Peyer's patch (tissue), 4 donors: ENCODE results near the gene GRN. TPM values are rescaled to one million over a fixed set of nuclear protein-coding genes. Genes with fewer than 3 reads are reported as not detected.

Experiments used
- DNase-seq, 3 donors: peaks; one replicate each; pipeline ENCODE4 v3.0.0-alpha.2; 2017 to 2019
- H3K27ac ChIP-seq, 4 donors: fragments of 200-600 bp; sonication (generic); one replicate each; pipeline ENCODE4 v1.5.1; 2016 to 2019
- H3K27me3 ChIP-seq, 2 donors: fragments of 200-600 bp; sonication (generic); one replicate each; pipeline ENCODE4 v1.5.1; 2019
- H3K36me3 ChIP-seq, 3 donors: fragments of 200-600 bp; sonication (generic); one replicate each; pipeline ENCODE4 v1.5.1; 2016 to 2019
- H3K4me1 ChIP-seq, 4 donors: fragments of 200-600 bp; sonication (generic); one replicate each; pipeline ENCODE4 v1.5.1; 2016 to 2019
- H3K4me3 ChIP-seq, 4 donors: fragments of 200-600 bp; sonication (generic); 1 replicate in 3 of 4; 2 replicates in 1 of 4; pipeline ENCODE4 v1.5.1; 2016 to 2019; ENCODE audit warnings: mild to moderate bottlenecking in 1 of 4
- H3K9me3 ChIP-seq, 4 donors: fragments of 200-600 bp; sonication (generic); one replicate each; pipeline ENCODE4 v1.5.1; 2016 to 2019; ENCODE audit warnings: mild to moderate bottlenecking in 1 of 4
- CTCF ChIP-seq, 6 experiments: fragments of 450-650 bp in 4 of 6; fragments of 200-600 bp in 2 of 6; sonication (generic) in 1 of 6; IDR thresholded peaks; one replicate each; pipeline ENCODE4 v1.5.1; 2017 to 2019; ENCODE audit warnings: antibody characterized with exemption in 6 of 6, mild to moderate bottlenecking in 3 of 6, moderate library complexity in 1 of 6
- POLR2A ChIP-seq, 2 donors: fragments of 450-650 bp; IDR thresholded peaks; one replicate each; pipeline ENCODE4 v1.5.1; 2017; ENCODE audit warnings: antibody characterized with exemption in 2 of 2, mild to moderate bottlenecking in 2 of 2, moderate library complexity in 2 of 2
- total RNA-seq, 4 donors: library from RNA; depleted of rRNA; stranded (reverse); fragments of >200 nt; gene quantifications; one replicate each; pipeline ENCODE4 v1.1.0, GENCODE V29; 2016

The GRN gene
- total RNA-seq, 4 donors from 2014 or later, result 145 to 678 (median 492) TPM

GRCh38 chr17:44355642-44356099 lies 10.6 kb downstream of the GRN start:
- no peaks in the 10 kb centered on the region for H3K9me3 ChIP-seq
- H3K4me1 ChIP-seq, result peaks cover 0 to 4% (median 0%) of the 10 kb centered on the region in 4 donors
- H3K36me3 ChIP-seq, result peaks cover 0 to 26% (median 0%) of the 10 kb centered on the region in 3 donors
- no peak overlapping the region for H3K4me3 ChIP-seq
- H3K27me3 ChIP-seq, result no peaks in the 10 kb centered on the region
- no peak for DNase-seq
- TF ChIP-seq CTCF (IDR thresholded peaks at IDR 0.05) (no peak), POLR2A (IDR thresholded peaks at IDR 0.05) (no peak)
- no peak overlapping the region for H3K27ac ChIP-seq

- Histone ChIP-seq H3K9me3 (no peaks in the 10 kb centered on the region), H3K36me3 (peaks cover 0 to 20% (median 0%) of the 10 kb centered on the region in 3 donors), H3K27me3 (no peaks in the 10 kb centered on the region), H3K4me1 (peaks cover 0 to 4% (median 0%) of the 10 kb centered on the region in 4 donors), H3K4me3 (no peak overlapping the region), H3K27ac (no peak overlapping the region)
- DNase-seq, result no peak
- no peak for TF ChIP-seq CTCF (IDR thresholded peaks at IDR 0.05)
- no peak for TF ChIP-seq POLR2A (IDR thresholded peaks at IDR 0.05)
These were observed 11.1 kb downstream of the GRN start for GRCh38 chr17:44356241-44356640.

- Histone ChIP-seq H3K4me3 (no peak overlapping the region), H3K27me3 (peaks cover 0 to 8% of the 10 kb centered on the region in 2 donors), H3K36me3 (peaks cover 0 to 2% (median 0%) of the 10 kb centered on the region in 3 donors), H3K9me3 (no peaks in the 10 kb centered on the region), H3K4me1 (peaks cover 0 to 9% (median 7%) of the 10 kb centered on the region in 4 donors), H3K27ac (no peak overlapping the region)
- no peak for DNase-seq
- TF ChIP-seq POLR2A (IDR thresholded peaks at IDR 0.05) (no peak), CTCF (IDR thresholded peaks at IDR 0.05) (no peak)
These were observed 13.0 kb downstream of the GRN start for GRCh38 chr17:44358066-44358465.

- Histone ChIP-seq H3K27me3 (peaks cover 0 to 12% of the 10 kb centered on the region in 2 donors), H3K27ac (no peak overlapping the region), H3K4me1 (peaks cover 0 to 12% (median 10%) of the 10 kb centered on the region in 4 donors), H3K4me3 (no peak overlapping the region), H3K9me3 (no peaks in the 10 kb centered on the region), H3K36me3 (no peaks in the 10 kb centered on the region)
- TF ChIP-seq CTCF (IDR thresholded peaks at IDR 0.05) (no peak), POLR2A (IDR thresholded peaks at IDR 0.05) (no peak)
- no peak for DNase-seq
These were observed 13.9 kb downstream of the GRN start for GRCh38 chr17:44359006-44359405.

- Histone ChIP-seq H3K9me3 (no peaks in the 10 kb centered on the region), H3K36me3 (no peaks in the 10 kb centered on the region), H3K27ac (no peak overlapping the region), H3K27me3 (peaks cover 0 to 12% of the 10 kb centered on the region in 2 donors), H3K4me1 (peaks cover 0 to 12% (median 10%) of the 10 kb centered on the region in 4 donors), H3K4me3 (no peak overlapping the region)
- DNase-seq, result no peak
- TF ChIP-seq CTCF (IDR thresholded peaks at IDR 0.05) (no peak), POLR2A (IDR thresholded peaks at IDR 0.05) (no peak)
These were observed 14.5 kb downstream of the GRN start for GRCh38 chr17:44359458-44360143.
